ENCODE data around the gene XYLT1. TPM values are rescaled to one million over a fixed set of nuclear protein-coding genes. Genes with fewer than 3 reads are reported as not detected.

Gene XYLT1
- total RNA-seq, 1 experiment from 2014 or later, result 25.0 TPM

DNA sequence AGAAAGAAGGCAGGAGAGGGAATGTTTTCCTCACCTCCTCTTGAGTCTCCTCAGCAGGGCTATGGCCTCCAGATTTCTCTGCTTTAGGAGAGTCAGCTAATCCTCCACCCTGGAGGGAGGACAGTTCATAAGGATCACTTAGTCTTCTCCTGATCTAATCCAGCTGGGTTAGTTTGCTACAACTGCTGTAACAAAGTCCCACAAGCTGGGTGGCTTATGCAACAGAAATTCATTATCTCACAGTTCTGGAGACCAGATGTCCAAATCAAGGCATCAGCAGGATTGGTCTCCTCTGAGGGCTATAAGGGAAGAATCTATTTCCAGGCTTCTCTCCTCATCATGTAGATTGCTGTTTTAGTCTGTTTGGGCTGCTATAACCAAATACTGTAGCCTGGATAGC is 40.6 kb upstream of the XYLT1 start:
- peaks cover 24% of the 10 kb centered on the region for H3K36me3 Mint-ChIP-seq
- TF ChIP-seq NR1H2 (CRISPR knock-in tag; IDR thresholded peaks at IDR 0.05) (no peak), ZNF512 (CRISPR knock-in tag; IDR thresholded peaks at IDR 0.05; ENCODE audit: borderline replicate concordance) (no peak), CREM (CRISPR knock-in tag; IDR thresholded peaks at IDR 0.05) (no peak), JUN (CRISPR knock-in tag; IDR thresholded peaks at IDR 0.05) (no peak), ZNF121 (CRISPR knock-in tag; IDR thresholded peaks at IDR 0.05) (no peak)
- TF ChIP-seq, protein P1, sequence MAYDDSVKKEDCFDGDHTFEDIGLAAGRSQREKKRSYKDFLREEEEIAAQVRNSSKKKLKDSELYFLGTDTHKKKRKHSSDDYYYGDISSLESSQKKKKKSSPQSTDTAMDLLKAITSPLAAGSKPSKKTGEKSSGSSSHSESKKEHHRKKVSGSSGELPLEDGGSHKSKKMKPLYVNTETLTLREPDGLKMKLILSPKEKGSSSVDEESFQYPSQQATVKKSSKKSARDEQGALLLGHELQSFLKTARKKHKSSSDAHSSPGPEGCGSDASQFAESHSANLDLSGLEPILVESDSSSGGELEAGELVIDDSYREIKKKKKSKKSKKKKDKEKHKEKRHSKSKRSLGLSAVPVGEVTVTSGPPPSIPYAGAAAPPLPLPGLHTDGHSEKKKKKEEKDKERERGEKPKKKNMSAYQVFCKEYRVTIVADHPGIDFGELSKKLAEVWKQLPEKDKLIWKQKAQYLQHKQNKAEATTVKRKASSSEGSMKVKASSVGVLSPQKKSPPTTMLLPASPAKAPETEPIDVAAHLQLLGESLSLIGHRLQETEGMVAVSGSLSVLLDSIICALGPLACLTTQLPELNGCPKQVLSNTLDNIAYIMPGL (CRISPR knock-in tag; IDR thresholded peaks at IDR 0.05), result no peak
- POLR2A ChIA-PET, result no interaction called here
- CTCF ChIA-PET, result no interaction called here
- no peak overlapping the region for H3K4me3 Mint-ChIP-seq
- ATAC-seq (no peak), DNase-seq (ENCODE audit: low spot score) (no peak)
- no peak overlapping the region for H3K27ac Mint-ChIP-seq
- peaks cover 38% of the 10 kb centered on the region for H3K9me3 Mint-ChIP-seq
- H3K27me3 Mint-ChIP-seq (ENCODE audit: low read depth), result peaks cover 8% of the 10 kb centered on the region
- no peaks in the 10 kb centered on the region for H3K4me1 Mint-ChIP-seq

DNA sequence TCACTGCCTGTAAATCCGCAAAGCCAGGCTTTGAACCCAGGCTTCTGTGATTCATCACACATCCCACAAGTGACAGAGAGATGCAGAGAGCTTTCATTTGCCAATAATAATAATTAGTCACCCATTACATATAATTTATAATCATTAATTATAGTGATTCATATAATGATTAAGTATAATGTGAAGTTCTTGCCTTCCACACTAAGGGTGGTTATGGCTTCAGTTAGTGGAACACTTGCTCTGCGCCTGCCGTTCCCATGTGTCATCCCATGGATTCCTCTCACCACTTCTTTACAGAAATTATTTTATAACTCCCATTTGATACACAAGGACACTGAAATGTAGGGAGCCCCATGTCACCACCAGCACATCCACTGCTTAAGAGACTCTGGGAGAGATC is 39.8 kb upstream of the XYLT1 start:
- Mint-ChIP-seq H3K4me1 (no peaks in the 10 kb centered on the region), H3K27me3 (ENCODE audit: low read depth) (peaks cover 8% of the 10 kb centered on the region)
- TF ChIP-seq NFATC4 (CRISPR knock-in tag; IDR thresholded peaks at IDR 0.05), result no peak
- TF ChIP-seq JUN (CRISPR knock-in tag; IDR thresholded peaks at IDR 0.05), result no peak
- TF ChIP-seq CBFB (CRISPR knock-in tag; IDR thresholded peaks at IDR 0.05; ENCODE audit: low read depth), result no peak
- no peak for TF ChIP-seq RELA (CRISPR knock-in tag; IDR thresholded peaks at IDR 0.05; ENCODE audit: borderline replicate concordance)
- TF ChIP-seq PRRX2 (CRISPR knock-in tag; IDR thresholded peaks at IDR 0.05), result no peak
- TF ChIP-seq GABPB1 (CRISPR knock-in tag; IDR thresholded peaks at IDR 0.05), result no peak
- no peak for TF ChIP-seq ZBTB43 (CRISPR knock-in tag; IDR thresholded peaks at IDR 0.05)
- TF ChIP-seq AFF4 (CRISPR knock-in tag; IDR thresholded peaks at IDR 0.05; ENCODE audit: borderline replicate concordance), result no peak

GRCh38 chr16:17509194-17509593 is 38.4 kb upstream of the XYLT1 start:
- TF ChIP-seq NR3C1 (CRISPR knock-in tag; conservative IDR thresholded peaks at IDR 0.05; ENCODE audit: low read depth) (no peak), NFE2L1 (CRISPR knock-in tag; IDR thresholded peaks at IDR 0.05) (no peak), PRDM15 (CRISPR knock-in tag; IDR thresholded peaks at IDR 0.05) (no peak)
- POLR2A ChIA-PET, result no interaction called here

More for the DNA sequence above, 39.8 kb upstream of the XYLT1 start:
- no peak overlapping the region for H3K4me3 Mint-ChIP-seq
- H3K27ac Mint-ChIP-seq, result no peak overlapping the region
- POLR2A ChIA-PET, result no interaction called here
- DNase-seq (ENCODE audit: low spot score), result no peak
- peaks cover 24% of the 10 kb centered on the region for H3K36me3 Mint-ChIP-seq
- no peak for ATAC-seq
- peaks cover 38% of the 10 kb centered on the region for H3K9me3 Mint-ChIP-seq
- CTCF ChIA-PET, result no interaction called here

More at GRCh38 chr16:17509194-17509593, 38.4 kb upstream of the XYLT1 start:
- no peak for DNase-seq (ENCODE audit: low spot score)
- peaks cover 4% of the 10 kb centered on the region for H3K27me3 Mint-ChIP-seq (ENCODE audit: low read depth)
- H3K4me3 Mint-ChIP-seq, result no peak overlapping the region
- no peak for ATAC-seq
- H3K27ac Mint-ChIP-seq, result no peak overlapping the region
- CTCF ChIA-PET, result no interaction called here
- H3K9me3 Mint-ChIP-seq, result peaks cover 40% of the 10 kb centered on the region
- H3K36me3 Mint-ChIP-seq, result peaks cover 28% of the 10 kb centered on the region
- H3K4me1 Mint-ChIP-seq, result no peaks in the 10 kb centered on the region
